H9 (cell line): ENCODE results near the gene BLOC1S6. TPM values are rescaled to one million over a fixed set of nuclear protein-coding genes. Genes with fewer than 3 reads are reported as not detected.
A peak's percentile ranks its signal among the peaks of the same experiment; 100 is the strongest.

Source experiments
- DNase-seq: peaks from one replicate; pipeline ENCODE4 v3.0.0-alpha.2; 2017
- H2AFZ ChIP-seq: one replicate; pipeline ENCODE4 v1.6.1; 2013; ENCODE audit warnings: mild to moderate bottlenecking, low read length, control low read depth, moderate library complexity
- H2AK5ac ChIP-seq: 2 replicates; pipeline ENCODE4 v1.6.1; 2013; ENCODE audit warnings: low read length, control low read depth, mixed read lengths; ENCODE audit not compliant: insufficient read length
- H2BK120ac ChIP-seq: one replicate; pipeline ENCODE4 v1.6.1; 2013; ENCODE audit warnings: low read depth, mild to moderate bottlenecking, low read length, control low read depth, inconsistent platforms; ENCODE audit not compliant: poor library complexity, severe bottlenecking
- H2BK12ac ChIP-seq: 2 replicates; pipeline ENCODE4 v1.6.1; 2013; ENCODE audit warnings: low read length, control low read depth, mixed read lengths, low read depth; ENCODE audit not compliant: insufficient read length
- H2BK15ac ChIP-seq: 2 replicates; pipeline ENCODE4 v1.6.1; 2013; ENCODE audit warnings: low read depth, low read length, control low read depth
- H2BK20ac ChIP-seq: one replicate; pipeline ENCODE4 v1.6.1; 2013; ENCODE audit warnings: low read depth, mild to moderate bottlenecking, low read length, control low read depth, inconsistent platforms; ENCODE audit not compliant: poor library complexity, severe bottlenecking
- H2BK5ac ChIP-seq: 2 replicates; pipeline ENCODE4 v1.6.1; 2013; ENCODE audit warnings: low read length, control low read depth, mixed read lengths; ENCODE audit not compliant: insufficient read length
- H3K14ac ChIP-seq: 2 replicates; pipeline ENCODE4 v1.6.1; 2013; ENCODE audit warnings: low read length, control low read depth; ENCODE audit not compliant: insufficient read depth
- H3K18ac ChIP-seq: 2 replicates; pipeline ENCODE4 v1.6.1; 2013; ENCODE audit warnings: low read depth, mild to moderate bottlenecking, mixed read lengths, low read length, control low read depth; ENCODE audit not compliant: insufficient read length
- H3K23ac ChIP-seq: 2 replicates; pipeline ENCODE4 v1.6.1; 2013; ENCODE audit warnings: low read length, control low read depth, mixed read lengths, low read depth; ENCODE audit not compliant: insufficient read length
- H3K23me2 ChIP-seq: 2 replicates; pipeline ENCODE4 v1.6.1; 2013; ENCODE audit warnings: low read depth, mild to moderate bottlenecking, mixed read lengths, low read length, control low read depth; ENCODE audit not compliant: insufficient read length, poor library complexity, severe bottlenecking
- H3K27ac ChIP-seq: 2 replicates; pipeline ENCODE4 v1.5.1; 2013; ENCODE audit warnings: low read length, control low read depth, mixed read lengths, low read depth; ENCODE audit not compliant: insufficient read length
- H3K27me3 ChIP-seq: 2 replicates; pipeline ENCODE4 v1.6.1; 2013; ENCODE audit warnings: low read length, control low read depth, inconsistent platforms; ENCODE audit not compliant: insufficient read depth
- H3K4ac ChIP-seq: 2 replicates; pipeline ENCODE4 v1.6.1; 2013; ENCODE audit warnings: low read depth, mild to moderate bottlenecking, control low read depth, inconsistent platforms, low read length, moderate library complexity
- H3K4me1 ChIP-seq: 2 replicates; pipeline ENCODE4 v1.6.1; 2013; ENCODE audit warnings: low read length, control low read depth, inconsistent platforms; ENCODE audit not compliant: insufficient read depth
- H3K4me2 ChIP-seq: 2 replicates; pipeline ENCODE4 v1.6.1; 2013; ENCODE audit warnings: low read length, control low read depth, mixed read lengths; ENCODE audit not compliant: insufficient read length, insufficient read depth
- H3K56ac ChIP-seq: 2 replicates; pipeline ENCODE4 v1.6.1; 2013; ENCODE audit warnings: low read depth, mild to moderate bottlenecking, mixed read lengths, low read length, control low read depth; ENCODE audit not compliant: insufficient read length
- H3K79me1 ChIP-seq: 2 replicates; pipeline ENCODE4 v1.6.1; 2013; ENCODE audit warnings: low read depth, mild to moderate bottlenecking, moderate library complexity, low read length, control low read depth, inconsistent platforms; ENCODE audit not compliant: insufficient read depth, poor library complexity, severe bottlenecking
- H3K79me2 ChIP-seq: 2 replicates; pipeline ENCODE4 v1.6.1; 2013; ENCODE audit warnings: low read length, control low read depth, inconsistent platforms; ENCODE audit not compliant: insufficient read depth
- H3K9ac ChIP-seq: 2 replicates; pipeline ENCODE4 v1.6.1; 2013; ENCODE audit warnings: low read length, control low read depth, mixed read lengths; ENCODE audit not compliant: insufficient read length; ENCODE audit errors: extremely low read depth
- H3K9me3 ChIP-seq: one replicate; pipeline ENCODE4 v1.6.1; 2013; ENCODE audit warnings: low read depth, low read length, inconsistent platforms; ENCODE audit not compliant: control insufficient read depth
- H3T11ph ChIP-seq: one replicate; pipeline ENCODE4 v1.6.1; 2013; ENCODE audit warnings: mild to moderate bottlenecking, low read length, control low read depth, inconsistent platforms
- H4K20me1 ChIP-seq: one replicate; pipeline ENCODE4 v1.6.1; 2013; ENCODE audit not compliant: control insufficient read depth, insufficient read length, insufficient read depth
- H4K5ac ChIP-seq: 2 replicates; pipeline ENCODE4 v1.6.1; 2013; ENCODE audit warnings: low read depth, mild to moderate bottlenecking, mixed read lengths, low read length, control low read depth; ENCODE audit not compliant: insufficient read length
- H4K8ac ChIP-seq: replicated peaks from 2 replicates; pipeline ENCODE4 v1.6.1; 2013; ENCODE audit warnings: low read length, control low read depth, mixed read lengths, low read depth; ENCODE audit not compliant: insufficient read length
- H4K91ac ChIP-seq: 2 replicates; pipeline ENCODE4 v1.6.1; 2013; ENCODE audit warnings: low read depth, mild to moderate bottlenecking, moderate library complexity, mixed read lengths, low read length, control low read depth; ENCODE audit not compliant: insufficient read length
- H3K27ac Mint-ChIP-seq, 3 experiments: 2 replicates in 2 of 3; 3 replicates in 1 of 3; pipeline ENCODE4 v1.8.0; 2020 to 2021; ENCODE audit warnings: mixed read lengths in 3 of 3, mild to moderate bottlenecking in 1 of 3, moderate library complexity in 1 of 3
- H3K27me3 Mint-ChIP-seq: 2 replicates; pipeline ENCODE4 v1.8.0; 2021; ENCODE audit warnings: low read depth, mild to moderate bottlenecking, moderate library complexity, mixed read lengths
- H3K36me3 Mint-ChIP-seq, 3 experiments: 2 replicates in 2 of 3; 3 replicates in 1 of 3; pipeline ENCODE4 v1.8.0; 2020 to 2021; ENCODE audit warnings: low read depth in 3 of 3, mixed read lengths in 3 of 3; ENCODE audit not compliant: insufficient read depth in 1 of 3
- H3K4me1 Mint-ChIP-seq, 2 experiments: 2 replicates each; pipeline ENCODE4 v1.8.0; 2020; ENCODE audit warnings: mixed read lengths in 2 of 2
- H3K4me3 Mint-ChIP-seq, 2 experiments: 2 replicates in 1 of 2; 3 replicates in 1 of 2; pipeline ENCODE4 v1.8.0; 2020 to 2021; ENCODE audit warnings: mild to moderate bottlenecking in 2 of 2, mixed read lengths in 2 of 2, moderate library complexity in 1 of 2
- H3K9me3 Mint-ChIP-seq, 2 experiments: 2 replicates in 1 of 2; 3 replicates in 1 of 2; pipeline ENCODE4 v1.8.0; 2020; ENCODE audit warnings: mild to moderate bottlenecking in 2 of 2, mixed read lengths in 2 of 2, moderate library complexity in 1 of 2
- CTCF ChIP-seq: fragments of 200-600 bp; sonication (generic); conservative IDR thresholded peaks from 3 replicates; pipeline ENCODE4 v1.8.0; 2021; ENCODE audit warnings: antibody characterized with exemption, mild to moderate bottlenecking
- WGBS: extraction: QIAGEN DNeasy Blood & Tissue Kit; methylation state at CpG from one replicate; pipeline ENCODE4 v1.1.7; 2013; ENCODE audit warnings: missing lambda C conversion rate, low lambda C conversion rate, mixed read lengths; ENCODE audit not compliant: insufficient read length; ENCODE audit errors: extremely low coverage; 5-methylcytosine and 5-hydroxymethylcytosine counted together
- total RNA-seq: library from RNA; stranded (reverse); gene quantifications from 2 replicates; pipeline ENCODE4 v1.2.1, GENCODE V29; 2021

BLOC1S6 gene
- total RNA-seq, 1 experiment from 2014 or later, result 36.9 TPM

DNA sequence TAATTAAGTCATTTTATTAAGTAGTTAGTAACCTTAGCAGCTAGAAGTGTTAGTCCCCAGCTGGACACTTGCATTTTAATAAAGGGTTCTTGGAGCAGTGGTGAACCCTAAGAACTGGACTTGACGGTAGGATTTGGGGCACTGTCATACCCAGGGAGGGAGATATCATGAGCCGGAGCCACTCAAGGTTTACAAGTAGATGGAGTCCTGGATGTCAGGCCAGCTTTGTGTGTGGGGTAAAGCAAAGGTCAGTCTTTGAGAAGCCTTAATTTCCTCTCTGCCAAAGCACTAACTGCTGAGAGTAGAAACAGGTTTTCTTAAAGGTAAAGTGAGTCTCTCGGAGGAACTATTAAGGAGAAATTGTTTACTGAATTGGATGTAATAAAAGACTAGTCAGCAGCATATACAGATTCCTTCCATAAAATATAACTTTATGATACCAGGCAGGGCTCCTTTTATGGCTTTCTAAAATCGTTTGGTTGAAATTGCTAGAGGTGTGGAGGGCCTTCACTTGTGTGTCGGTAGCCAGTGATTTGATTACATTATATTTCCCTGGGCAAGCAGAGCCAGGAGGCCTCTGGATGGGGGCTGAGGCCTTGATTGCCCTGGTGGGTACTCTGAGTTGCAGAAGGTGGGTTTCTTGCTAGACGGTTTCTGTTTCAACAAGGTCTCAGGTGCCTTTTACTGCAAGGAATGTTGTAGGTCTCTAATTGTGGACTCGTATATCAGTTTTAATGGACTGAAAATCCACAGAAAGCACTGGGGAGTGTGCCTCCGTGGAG, 70.8 kb downstream of the BLOC1S6 start:
- Histone ChIP-seq H2BK20ac (no peak overlapping the region), H3K4me2 (no peak overlapping the region), H3K56ac (no peak overlapping the region), H2BK5ac (no peak overlapping the region), H4K8ac (no peak overlapping the region), H3T11ph (no peak overlapping the region), H2AK5ac (no peak overlapping the region), H4K5ac (no peak overlapping the region), H3K23ac (no peak overlapping the region), H3K9ac (no peak overlapping the region), H2BK120ac (no peak overlapping the region), H3K27me3 (no peaks in the 10 kb centered on the region), H3K27ac (no peak overlapping the region), H4K91ac (no peak overlapping the region), H2AFZ (no peak overlapping the region), H3K18ac (no peak overlapping the region), H2BK15ac (no peak overlapping the region), H4K20me1 (no peaks in the 10 kb centered on the region), H3K23me2 (no peaks in the 10 kb centered on the region), H3K4ac (no peak overlapping the region), H3K14ac (no peak overlapping the region), H3K79me2 (no peaks in the 10 kb centered on the region), H3K79me1 (no peaks in the 10 kb centered on the region), H3K9me3 (no peaks in the 10 kb centered on the region), H3K4me1 (no peaks in the 10 kb centered on the region), H2BK12ac (no peak overlapping the region)
- WGBS, result no CpG with 5 or more reads among the region's 8 CpGs
- no peaks in the 10 kb centered on the region for H3K36me3 Mint-ChIP-seq
- no peaks in the 10 kb centered on the region; a peak in 1 of 5 replicates for H3K9me3 Mint-ChIP-seq
- peaks cover 9% of the 10 kb centered on the region for H3K27me3 Mint-ChIP-seq
- H3K4me1 Mint-ChIP-seq, result peaks cover 10 to 12% of the 10 kb centered on the region in 2 experiments
- no peak overlapping the region for H3K27ac Mint-ChIP-seq
- no peak for TF ChIP-seq CTCF
- peak overlapping the region in 1 of 2 experiments; percentile 36; a peak in 1 of 5 replicates for H3K4me3 Mint-ChIP-seq
- no peak for DNase-seq

Other genes with a start within 250 kb of the BLOC1S6 start
- 9.0 and 10.7 TPM in 2 replicates for gene GATM, start 208.8 kb upstream of the BLOC1S6 start, total RNA-seq
- gene SLC30A4, start 64.6 kb upstream of the BLOC1S6 start, total RNA-seq, result 0.02 TPM in 1 of 2 replicates, not detected in the other
- gene SQOR, start 47.6 kb downstream of the BLOC1S6 start, total RNA-seq, result 0.17 TPM in 1 of 2 replicates, not detected in the other